ENCODE data around the gene CHST11.
"Not testable (repeated sequence)": the region's sequence is repeated elsewhere in the genome, so short reads cannot be mapped to it uniquely, and the experiment has no call there.

Gene CHST11

DNA sequence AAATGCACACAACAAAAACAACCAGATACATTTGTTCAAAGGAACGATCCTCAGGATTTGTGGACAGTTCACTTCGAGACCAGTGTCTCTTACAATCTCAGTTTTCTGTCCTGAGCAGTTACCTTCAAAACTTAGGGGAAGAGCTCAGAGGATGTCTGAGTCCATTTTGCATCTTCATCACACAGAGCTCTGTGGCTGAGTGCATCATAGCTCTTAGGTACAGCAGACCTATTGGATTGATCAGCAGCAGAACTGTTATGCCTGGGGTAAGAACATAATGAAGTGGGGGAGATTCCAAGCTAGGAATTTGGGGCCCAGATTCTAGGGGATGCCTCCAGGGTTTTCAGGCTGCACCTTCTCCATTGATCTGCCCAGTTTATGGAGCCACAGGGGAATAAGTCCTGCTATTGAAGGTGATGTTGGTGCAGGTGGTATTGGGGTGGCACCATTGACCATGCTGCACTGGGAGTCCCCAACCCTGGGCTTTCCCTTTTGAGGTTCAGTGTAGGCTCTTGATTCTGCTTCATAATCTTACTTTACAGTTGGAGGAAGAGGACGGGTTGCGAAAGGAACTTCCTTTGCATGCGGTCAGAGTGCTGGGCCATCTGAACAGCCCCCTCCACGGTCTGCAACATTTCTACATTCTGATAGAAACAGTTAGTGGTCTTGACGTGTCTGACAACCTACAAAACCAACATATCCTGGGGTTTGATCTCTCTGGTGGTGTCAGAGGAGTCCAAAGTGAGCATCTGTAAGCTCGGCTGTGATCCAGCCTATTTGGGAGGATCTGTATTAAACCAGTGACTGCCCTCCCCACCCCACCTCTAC lies 112.8 kb downstream of the CHST11 start:
- H3K4me3 ChIP-seq (ENCODE audit: low read depth, low read length) = no peak overlapping the region
- no peak for DNase-seq (ENCODE audit: low read depth, low spot score)
- TF ChIP-seq, protein P1, sequence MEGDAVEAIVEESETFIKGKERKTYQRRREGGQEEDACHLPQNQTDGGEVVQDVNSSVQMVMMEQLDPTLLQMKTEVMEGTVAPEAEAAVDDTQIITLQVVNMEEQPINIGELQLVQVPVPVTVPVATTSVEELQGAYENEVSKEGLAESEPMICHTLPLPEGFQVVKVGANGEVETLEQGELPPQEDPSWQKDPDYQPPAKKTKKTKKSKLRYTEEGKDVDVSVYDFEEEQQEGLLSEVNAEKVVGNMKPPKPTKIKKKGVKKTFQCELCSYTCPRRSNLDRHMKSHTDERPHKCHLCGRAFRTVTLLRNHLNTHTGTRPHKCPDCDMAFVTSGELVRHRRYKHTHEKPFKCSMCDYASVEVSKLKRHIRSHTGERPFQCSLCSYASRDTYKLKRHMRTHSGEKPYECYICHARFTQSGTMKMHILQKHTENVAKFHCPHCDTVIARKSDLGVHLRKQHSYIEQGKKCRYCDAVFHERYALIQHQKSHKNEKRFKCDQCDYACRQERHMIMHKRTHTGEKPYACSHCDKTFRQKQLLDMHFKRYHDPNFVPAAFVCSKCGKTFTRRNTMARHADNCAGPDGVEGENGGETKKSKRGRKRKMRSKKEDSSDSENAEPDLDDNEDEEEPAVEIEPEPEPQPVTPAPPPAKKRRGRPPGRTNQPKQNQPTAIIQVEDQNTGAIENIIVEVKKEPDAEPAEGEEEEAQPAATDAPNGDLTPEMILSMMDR (IDR thresholded peaks at IDR 0.05; ENCODE audit: low read depth, low read length) = no peak
- in situ Hi-C loops (cut with HindIII; ENCODE audit: low sequenced_read_pairs) = no loop called here

DNA sequence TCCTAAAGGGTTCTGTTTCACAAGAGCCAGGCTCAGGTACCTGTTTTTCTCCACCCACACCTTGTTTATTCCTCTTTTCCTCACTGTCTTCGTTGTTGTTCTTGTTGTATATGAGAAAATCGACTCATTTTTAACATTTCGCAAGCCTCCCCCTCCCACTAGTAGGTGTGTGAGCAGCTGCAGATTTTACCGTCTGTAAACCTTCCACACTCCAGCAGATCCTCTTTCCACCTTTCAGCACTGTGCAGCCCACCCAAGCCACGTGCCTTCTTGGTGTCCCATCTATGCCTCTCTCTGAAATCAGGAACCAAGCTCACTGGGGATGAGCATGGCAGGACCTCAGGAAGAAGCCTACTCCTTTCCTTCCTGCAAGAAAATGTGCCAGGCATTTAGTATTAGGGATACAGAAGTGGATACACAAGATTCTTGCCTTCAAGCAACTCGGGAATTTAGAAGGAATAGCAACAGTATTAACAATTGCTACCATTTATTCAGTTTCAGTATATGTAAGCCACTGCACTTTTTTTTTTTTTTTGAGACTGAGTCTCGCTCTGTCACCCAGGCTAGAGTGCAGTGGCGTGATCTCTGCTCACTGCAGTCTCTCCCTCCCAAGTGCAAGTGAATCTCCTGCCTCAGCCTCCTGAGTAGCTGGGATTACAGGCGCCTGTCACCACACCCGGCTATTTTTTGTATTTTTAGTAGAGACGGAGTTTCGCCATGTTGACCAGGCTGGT lies 113.6 kb downstream of the CHST11 start:
- no peak for DNase-seq (ENCODE audit: low read depth, low spot score)
- no peak overlapping the region for H3K4me3 ChIP-seq (ENCODE audit: low read depth, low read length)
- in situ Hi-C loops (cut with HindIII; ENCODE audit: low sequenced_read_pairs) = no loop called here

DNA sequence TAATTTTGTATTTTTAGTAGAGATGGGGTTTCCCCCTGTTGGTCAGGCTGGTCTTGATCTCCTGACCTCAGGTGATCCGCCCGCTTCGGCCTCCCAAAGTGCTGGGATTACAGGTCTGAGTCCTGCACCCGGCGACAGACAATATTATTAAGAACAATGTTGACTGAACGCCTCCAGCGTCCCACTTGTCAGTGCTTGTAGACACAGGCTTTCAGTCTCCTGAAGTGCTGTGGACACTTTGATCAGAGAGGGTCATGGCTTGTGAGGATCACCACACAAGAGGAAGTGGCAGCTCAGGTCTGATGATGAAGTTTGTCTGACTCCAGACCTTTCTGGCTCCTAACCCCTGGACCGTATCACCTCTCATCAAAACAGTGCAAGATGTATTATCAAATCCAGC lies 114.6 kb downstream of the CHST11 start:
- H3K4me3 ChIP-seq (ENCODE audit: low read depth, low read length) = no peak overlapping the region
- in situ Hi-C loops (cut with HindIII; ENCODE audit: low sequenced_read_pairs) = no loop called here
- TF ChIP-seq, protein P1 (IDR thresholded peaks at IDR 0.05; ENCODE audit: low read depth, low read length) = no peak
- DNase-seq (ENCODE audit: low read depth, low spot score) = no peak

More for the DNA sequence above, 113.6 kb downstream of the CHST11 start:
- TF ChIP-seq, protein P1 (IDR thresholded peaks at IDR 0.05; ENCODE audit: low read depth, low read length) = no peak

DNA sequence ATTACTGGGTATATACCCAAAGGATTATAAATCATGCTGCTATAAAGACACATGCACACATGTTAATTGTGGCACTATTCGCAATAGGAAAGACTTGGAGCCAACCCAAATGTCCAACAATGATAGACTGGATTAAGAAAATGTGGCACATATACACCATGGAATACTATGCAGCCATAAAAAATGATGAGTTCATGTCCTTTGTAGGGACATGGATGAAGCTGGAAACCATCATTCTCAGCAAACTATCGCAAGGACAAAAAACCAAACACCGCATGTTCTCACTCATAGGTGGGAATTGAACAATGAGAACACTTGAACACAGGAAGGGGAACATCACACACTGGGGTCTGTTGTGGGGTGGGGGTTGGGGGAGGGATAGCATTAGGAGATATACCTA lies 117.6 kb downstream of the CHST11 start:
- H3K4me3 ChIP-seq (ENCODE audit: low read depth, low read length); in situ Hi-C loops (cut with HindIII; ENCODE audit: low sequenced_read_pairs); DNase-seq (ENCODE audit: low read depth, low spot score): not testable (repeated sequence)

DNA sequence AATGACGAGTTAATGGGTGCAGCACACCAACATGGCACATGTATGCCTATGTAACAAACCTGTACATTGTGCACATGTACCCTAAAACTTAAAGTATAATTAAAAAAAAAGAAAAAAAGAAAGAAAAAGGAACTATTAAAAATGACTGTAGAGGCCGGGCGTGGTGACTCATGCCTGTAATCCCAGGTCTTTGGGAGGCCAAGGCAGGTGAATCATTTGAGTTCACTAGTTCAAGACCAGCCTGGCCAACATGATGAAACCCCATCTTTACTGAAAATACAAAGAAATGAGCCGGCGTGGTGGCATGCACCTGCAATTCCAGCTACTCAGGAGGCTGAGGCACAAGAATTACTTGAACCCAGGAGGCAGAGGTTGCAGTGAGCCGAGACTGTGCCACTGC lies 118.0 kb downstream of the CHST11 start:
- H3K4me3 ChIP-seq (ENCODE audit: low read depth, low read length); DNase-seq (ENCODE audit: low read depth, low spot score); in situ Hi-C loops (cut with HindIII; ENCODE audit: low sequenced_read_pairs): not testable (repeated sequence)

DNA sequence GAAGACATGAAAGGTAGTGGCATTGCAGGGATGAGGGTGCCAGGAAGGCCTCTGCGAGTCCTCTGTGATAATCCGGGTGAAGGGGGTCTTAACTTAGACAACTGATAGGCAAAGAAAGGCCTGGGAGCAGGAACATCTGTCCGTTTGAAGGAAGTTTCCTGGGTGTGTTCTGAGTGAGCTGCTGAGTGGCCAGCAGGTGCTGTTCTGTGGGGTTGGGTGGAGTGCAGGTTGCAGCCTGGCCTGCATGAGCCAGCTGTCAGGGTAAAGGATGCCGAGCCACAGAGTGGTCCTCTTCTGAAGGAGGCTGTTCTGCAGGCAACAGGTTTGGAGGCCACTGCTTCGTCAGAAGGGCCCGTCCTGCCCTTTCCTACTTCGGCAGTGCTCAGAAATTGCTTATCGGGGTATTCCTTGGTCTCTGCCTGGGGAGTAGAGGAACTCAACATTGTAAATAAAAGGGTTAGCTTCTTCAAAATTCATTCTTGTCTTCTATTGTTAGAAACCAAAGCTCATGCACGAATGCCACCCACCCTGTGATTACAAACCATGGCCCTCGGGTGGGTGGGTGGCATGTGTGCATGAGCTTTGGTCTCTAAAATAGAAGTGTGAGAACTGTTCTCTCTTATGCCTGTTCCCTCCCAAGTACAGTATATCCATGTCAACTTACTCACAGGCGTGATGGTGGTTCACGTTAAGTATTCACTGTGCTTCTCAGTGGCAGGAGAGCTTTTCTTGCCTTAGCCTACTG lies 118.9 kb downstream of the CHST11 start:
- TF ChIP-seq, protein P1 (IDR thresholded peaks at IDR 0.05; ENCODE audit: low read depth, low read length) = no peak
- H3K4me3 ChIP-seq (ENCODE audit: low read depth, low read length) = no peak overlapping the region
- in situ Hi-C loops (cut with HindIII; ENCODE audit: low sequenced_read_pairs) = no loop called here
- DNase-seq (ENCODE audit: low read depth, low spot score) = no peak

DNA sequence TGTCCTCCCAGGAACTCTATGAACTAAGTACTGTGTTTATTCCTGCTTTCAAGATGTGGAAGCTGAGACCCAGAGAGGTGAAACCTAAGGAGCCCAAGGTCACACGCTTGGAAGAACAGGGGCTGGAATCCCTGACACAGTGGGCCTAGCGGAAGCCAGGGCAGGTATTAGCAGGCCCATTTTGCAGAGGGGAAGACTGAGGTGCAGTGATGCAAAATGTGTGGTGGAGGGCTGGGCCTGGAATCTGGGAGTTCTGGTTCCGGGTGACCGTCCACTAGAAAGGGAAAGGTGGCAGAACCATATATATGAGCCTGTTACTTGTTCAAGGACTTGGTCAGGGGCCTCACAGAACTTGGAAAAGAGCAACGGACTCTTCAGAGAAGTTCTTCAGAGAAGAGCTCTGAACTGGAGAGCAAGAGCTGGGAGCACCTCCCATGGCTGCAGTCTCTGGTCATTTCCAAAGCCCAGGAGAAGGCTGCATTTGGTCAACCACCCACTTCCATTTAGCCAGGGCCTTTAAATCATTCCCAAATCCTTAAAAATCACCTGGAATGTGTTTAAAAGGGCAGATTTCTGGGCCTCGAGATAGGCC lies 119.5 kb downstream of the CHST11 start:
- in situ Hi-C loops (cut with HindIII; ENCODE audit: low sequenced_read_pairs) = no loop called here
- TF ChIP-seq, protein P1 (IDR thresholded peaks at IDR 0.05; ENCODE audit: low read depth, low read length) = no peak
- no peak for DNase-seq (ENCODE audit: low read depth, low spot score)
- no peak overlapping the region for H3K4me3 ChIP-seq (ENCODE audit: low read depth, low read length)

Measured in astrocyte of the spinal cord (primary cell).